ENCODE measurements around the gene RAB24.

- no peak for TF ChIP-seq CTCF (IDR thresholded peaks at IDR 0.05)
- no peak for TF ChIP-seq POLR2A (IDR thresholded peaks at IDR 0.05)
These were observed 17.4 kb upstream of the RAB24 start for GRCh38 chr5:177320879-177321278.
